ENCODE data around the gene ITIH4. TPM values are rescaled to one million over a fixed set of nuclear protein-coding genes. Genes with fewer than 3 reads are reported as not detected.

ITIH4 gene
- polyA plus RNA-seq, 2 donors: 2.5 to 6.7 TPM

DNA sequence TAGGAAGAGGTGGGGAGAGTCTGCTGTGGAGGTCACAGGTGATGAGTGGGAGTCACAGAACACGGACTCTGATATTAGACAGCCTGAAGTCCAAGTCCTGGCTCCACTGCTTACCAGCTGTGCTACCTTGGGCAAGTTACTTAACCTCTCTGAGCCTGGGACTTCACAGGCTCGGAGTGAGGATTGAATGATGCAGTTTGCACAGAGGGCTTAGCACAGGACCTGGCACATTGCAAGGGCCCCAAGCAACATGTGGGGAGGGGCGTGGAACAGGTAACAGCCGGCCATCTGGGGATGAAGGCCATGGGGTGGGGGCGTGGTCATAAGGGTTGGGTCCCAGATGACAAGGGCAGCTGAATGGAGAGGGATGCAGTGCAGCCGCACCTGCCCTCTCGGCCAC lies 40.1 kb downstream of the ITIH4 start:
- H3K9me3 ChIP-seq (ENCODE audit: control insufficient read depth in 2 of 2, insufficient read depth in 1 of 2, low read depth in 1 of 2, low read length in 1 of 2): no peaks in the 10 kb centered on the region
- H3K36me3 ChIP-seq (ENCODE audit: control insufficient read depth in 2 of 2, insufficient read depth in 2 of 2, low read length in 1 of 2): no peaks in the 10 kb centered on the region
- no peak overlapping the region for H3K27ac ChIP-seq (ENCODE audit: low read depth in 2 of 2, low read length in 1 of 2)
- H3K27me3 ChIP-seq (ENCODE audit: control insufficient read depth in 1 of 2, insufficient read depth in 2 of 2, low read length in 2 of 2): no peaks in the 10 kb centered on the region
- no peak overlapping the region for H3K4me3 ChIP-seq (ENCODE audit: low read depth in 1 of 2, low read length in 2 of 2)
- H3K4me1 ChIP-seq (ENCODE audit: control insufficient read depth in 2 of 2, insufficient read depth in 2 of 2, low read length in 1 of 2): peaks cover 0 to 5% of the 10 kb centered on the region in 2 donors
- WGBS, 2 donors: 70 to 85% methylated on average over 7 of the region's 7 CpGs

DNA sequence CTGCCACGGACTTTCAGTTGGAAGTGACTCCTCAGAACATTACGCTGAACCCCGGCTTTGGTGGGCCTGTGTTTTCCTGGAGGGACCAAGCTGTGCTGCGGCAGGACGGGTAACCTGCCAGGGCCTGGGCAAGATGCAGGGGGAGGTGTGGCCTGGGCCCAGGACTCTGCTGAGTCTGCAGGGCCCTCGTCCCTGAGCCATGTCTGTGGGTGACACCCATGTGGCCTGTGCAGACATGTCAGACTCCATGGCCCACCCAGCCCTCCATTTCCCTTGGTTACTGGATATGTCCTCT lies 40.8 kb downstream of the ITIH4 start:
- Histone ChIP-seq H3K4me3 (ENCODE audit: low read depth in 1 of 2, low read length in 2 of 2) (no peak overlapping the region), H3K36me3 (ENCODE audit: control insufficient read depth in 2 of 2, insufficient read depth in 2 of 2, low read length in 1 of 2) (no peaks in the 10 kb centered on the region), H3K27me3 (ENCODE audit: control insufficient read depth in 1 of 2, insufficient read depth in 2 of 2, low read length in 2 of 2) (no peaks in the 10 kb centered on the region), H3K9me3 (ENCODE audit: control insufficient read depth in 2 of 2, insufficient read depth in 1 of 2, low read depth in 1 of 2, low read length in 1 of 2) (no peaks in the 10 kb centered on the region), H3K4me1 (ENCODE audit: control insufficient read depth in 2 of 2, insufficient read depth in 2 of 2, low read length in 1 of 2) (peaks cover 0 to 5% of the 10 kb centered on the region in 2 donors), H3K27ac (ENCODE audit: low read depth in 2 of 2, low read length in 1 of 2) (no peak overlapping the region)
- WGBS, 2 donors: 66 to 84% methylated on average over 6 of the region's 6 CpGs

DNA sequence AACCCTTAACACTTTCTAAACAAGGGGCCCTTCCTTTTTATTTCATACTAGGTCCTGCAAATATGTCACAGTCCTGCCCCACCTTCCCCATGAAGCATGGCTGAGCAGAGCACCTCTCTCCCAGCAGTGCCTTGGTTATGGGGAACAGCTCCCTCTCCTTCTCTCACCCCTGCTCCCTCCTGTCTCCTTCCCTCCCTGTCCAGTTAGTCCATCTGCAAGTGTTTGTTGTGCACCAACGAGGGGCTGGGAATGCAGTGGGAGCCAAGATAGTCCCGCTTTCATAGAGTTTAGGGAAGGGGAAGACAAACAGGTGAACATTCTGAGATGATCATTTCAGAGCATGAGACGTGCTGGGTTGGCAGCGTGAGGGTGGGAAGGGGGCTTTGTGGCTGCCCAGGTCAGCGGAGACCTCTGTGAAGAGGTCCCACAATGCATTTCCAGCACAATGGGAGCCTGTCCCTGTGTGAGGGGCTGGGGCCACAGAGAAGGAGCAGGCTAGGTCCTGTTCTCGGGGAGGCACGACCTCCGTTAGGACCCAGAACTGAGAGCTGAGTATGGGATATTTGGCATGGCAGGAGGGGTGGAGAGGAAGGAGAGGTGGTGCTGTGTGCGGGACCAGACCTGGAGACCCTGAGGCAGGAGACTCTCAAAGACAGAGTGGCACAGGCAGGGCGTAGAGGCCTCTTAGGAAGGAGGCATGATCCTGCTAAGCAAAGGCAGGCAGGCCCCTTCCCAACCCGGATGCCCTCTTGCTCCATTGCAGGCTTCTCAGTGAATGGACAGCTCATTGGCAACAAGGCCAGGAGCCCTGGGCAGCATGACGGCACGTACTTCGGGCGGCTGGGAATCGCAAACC lies 41.4 kb downstream of the ITIH4 start:
- Histone ChIP-seq H3K36me3 (ENCODE audit: control insufficient read depth in 2 of 2, insufficient read depth in 2 of 2, low read length in 1 of 2) (no peaks in the 10 kb centered on the region), H3K9me3 (ENCODE audit: control insufficient read depth in 2 of 2, insufficient read depth in 1 of 2, low read depth in 1 of 2, low read length in 1 of 2) (no peaks in the 10 kb centered on the region), H3K27ac (ENCODE audit: low read depth in 2 of 2, low read length in 1 of 2) (no peak overlapping the region), H3K4me3 (ENCODE audit: low read depth in 1 of 2, low read length in 2 of 2) (no peak overlapping the region), H3K4me1 (ENCODE audit: control insufficient read depth in 2 of 2, insufficient read depth in 2 of 2, low read length in 1 of 2) (peaks cover 0 to 5% of the 10 kb centered on the region in 2 donors), H3K27me3 (ENCODE audit: control insufficient read depth in 1 of 2, insufficient read depth in 2 of 2, low read length in 2 of 2) (no peaks in the 10 kb centered on the region)
- 81 to 82% methylated on average over 16 of the region's 16 CpGs for WGBS, 2 donors

DNA sequence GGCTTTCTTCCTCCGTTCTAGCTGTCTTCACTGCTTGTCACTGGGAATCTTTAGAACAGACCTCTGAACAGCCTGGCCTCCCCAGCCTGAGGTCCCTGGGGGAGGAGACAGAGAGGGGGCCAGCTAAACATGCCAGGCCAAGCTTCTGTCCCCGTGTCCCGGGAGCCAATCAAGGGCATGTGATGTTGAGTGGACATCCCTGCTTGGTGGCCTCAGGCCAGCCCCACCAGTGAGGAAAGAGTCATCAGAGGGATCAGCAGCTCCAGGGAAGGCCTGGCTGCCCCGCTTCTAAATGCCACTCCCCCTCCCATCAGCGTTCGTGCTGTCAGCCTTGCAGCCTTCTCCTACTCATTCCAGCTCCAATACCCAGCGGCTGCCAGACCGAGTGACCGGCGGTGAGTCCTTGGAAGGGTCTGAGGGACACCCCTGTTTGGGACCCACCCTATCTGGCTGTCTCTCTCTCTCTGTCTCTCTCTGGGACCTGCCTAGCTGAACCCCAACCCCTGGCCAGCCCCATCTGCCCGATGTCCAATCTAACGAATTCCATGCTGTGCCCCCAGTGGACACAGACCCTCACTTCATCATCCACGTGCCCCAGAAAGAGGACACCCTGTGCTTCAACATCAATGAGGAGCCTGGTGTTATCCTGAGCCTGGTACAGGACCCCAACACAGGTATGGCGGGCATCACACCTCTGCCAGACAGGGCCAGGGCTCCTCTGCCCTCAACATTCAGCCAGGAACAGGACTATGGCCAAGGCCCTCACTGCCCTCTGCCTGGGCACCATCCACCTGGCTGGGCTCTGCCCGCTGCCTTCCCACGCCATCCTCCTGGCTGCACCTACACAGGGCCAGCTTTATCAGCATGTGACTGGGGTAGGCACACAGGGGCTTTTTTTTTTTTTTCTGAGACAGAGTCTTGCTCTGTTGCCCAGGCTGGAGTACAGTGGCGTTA lies 42.5 kb downstream of the ITIH4 start:
- Histone ChIP-seq H3K27me3 (ENCODE audit: control insufficient read depth in 1 of 2, insufficient read depth in 2 of 2, low read length in 2 of 2) (no peaks in the 10 kb centered on the region), H3K4me1 (ENCODE audit: control insufficient read depth in 2 of 2, insufficient read depth in 2 of 2, low read length in 1 of 2) (peaks cover 0 to 5% of the 10 kb centered on the region in 2 donors), H3K36me3 (ENCODE audit: control insufficient read depth in 2 of 2, insufficient read depth in 2 of 2, low read length in 1 of 2) (no peaks in the 10 kb centered on the region), H3K27ac (ENCODE audit: low read depth in 2 of 2, low read length in 1 of 2) (no peak overlapping the region), H3K4me3 (ENCODE audit: low read depth in 1 of 2, low read length in 2 of 2) (no peak overlapping the region), H3K9me3 (ENCODE audit: control insufficient read depth in 2 of 2, insufficient read depth in 1 of 2, low read depth in 1 of 2, low read length in 1 of 2) (no peaks in the 10 kb centered on the region)
- WGBS, 2 donors: 75% methylated on average over 17 of the region's 17 CpGs

DNA sequence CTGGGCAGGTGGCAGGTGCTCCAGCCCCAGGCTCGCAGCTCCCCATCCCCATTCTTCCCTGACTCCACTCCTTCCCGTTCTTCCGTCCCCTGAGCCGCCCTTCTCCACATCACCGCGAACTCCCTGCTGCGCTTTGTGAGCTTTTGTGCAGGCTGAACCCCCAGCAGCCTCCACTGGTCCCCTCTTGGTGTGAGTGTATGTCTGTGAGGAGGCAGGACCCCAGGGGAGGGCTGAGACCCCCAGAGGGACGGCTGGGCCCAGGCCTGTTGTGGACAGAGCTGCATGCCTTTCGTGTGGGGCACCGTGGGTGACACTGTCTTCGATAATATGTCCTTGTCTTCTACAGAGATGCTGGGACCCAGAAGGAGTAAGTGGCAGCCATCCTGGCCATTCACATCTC lies 43.2 kb downstream of the ITIH4 start:
- no peak overlapping the region for H3K4me3 ChIP-seq (ENCODE audit: low read depth in 1 of 2, low read length in 2 of 2)
- no peaks in the 10 kb centered on the region for H3K36me3 ChIP-seq (ENCODE audit: control insufficient read depth in 2 of 2, insufficient read depth in 2 of 2, low read length in 1 of 2)
- no peaks in the 10 kb centered on the region for H3K27me3 ChIP-seq (ENCODE audit: control insufficient read depth in 1 of 2, insufficient read depth in 2 of 2, low read length in 2 of 2)
- no peaks in the 10 kb centered on the region for H3K9me3 ChIP-seq (ENCODE audit: control insufficient read depth in 2 of 2, insufficient read depth in 1 of 2, low read depth in 1 of 2, low read length in 1 of 2)
- peaks cover 0 to 5% of the 10 kb centered on the region in 2 donors for H3K4me1 ChIP-seq (ENCODE audit: control insufficient read depth in 2 of 2, insufficient read depth in 2 of 2, low read length in 1 of 2)
- no peak overlapping the region for H3K27ac ChIP-seq (ENCODE audit: low read depth in 2 of 2, low read length in 1 of 2)
- 84 to 87% methylated on average over 11 of the region's 11 CpGs for WGBS, 2 donors

DNA sequence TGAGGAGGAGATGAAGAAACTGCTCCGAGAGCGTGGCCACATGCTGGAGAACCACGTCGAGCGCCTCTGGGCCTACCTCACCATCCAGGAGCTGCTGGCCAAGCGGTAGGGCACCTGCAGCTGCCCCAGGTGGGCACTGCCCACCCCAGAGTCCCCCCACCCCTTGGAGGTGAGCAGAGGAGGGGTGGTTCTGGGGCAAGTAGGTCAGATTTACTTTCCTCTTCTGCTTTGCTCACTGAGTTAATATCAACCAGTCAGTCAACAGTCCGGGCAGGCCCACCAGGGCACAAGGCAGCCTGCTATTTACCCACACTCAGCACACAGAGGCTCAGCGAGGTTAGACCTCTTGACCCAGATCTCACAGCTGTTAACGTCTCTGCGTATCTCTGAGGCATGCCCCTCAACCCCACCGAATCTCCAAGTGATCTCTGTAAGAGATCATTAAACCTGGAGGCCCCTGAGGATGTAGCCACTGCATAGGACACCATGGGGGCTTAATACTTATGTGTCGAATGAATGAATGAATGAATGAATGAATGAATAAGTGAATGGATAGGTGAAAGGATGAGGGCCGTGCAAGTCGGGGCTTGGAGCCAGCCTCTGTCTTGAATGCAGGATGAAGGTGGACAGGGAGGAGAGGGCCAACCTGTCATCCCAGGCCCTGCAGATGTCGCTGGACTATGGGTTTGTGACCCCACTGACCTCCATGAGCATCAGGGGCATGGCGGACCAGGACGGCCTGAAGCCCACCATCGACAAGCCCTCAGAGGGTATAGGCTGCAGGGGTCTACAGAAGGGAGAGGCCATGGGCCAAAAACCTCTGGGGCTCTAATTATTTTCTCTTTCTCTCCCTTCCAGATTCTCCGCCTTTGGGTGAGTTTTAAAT lies 43.9 kb downstream of the ITIH4 start:
- Histone ChIP-seq H3K9me3 (ENCODE audit: control insufficient read depth in 2 of 2, insufficient read depth in 1 of 2, low read depth in 1 of 2, low read length in 1 of 2) (no peaks in the 10 kb centered on the region), H3K27ac (ENCODE audit: low read depth in 2 of 2, low read length in 1 of 2) (no peak overlapping the region), H3K4me3 (ENCODE audit: low read depth in 1 of 2, low read length in 2 of 2) (no peak overlapping the region), H3K27me3 (ENCODE audit: control insufficient read depth in 1 of 2, insufficient read depth in 2 of 2, low read length in 2 of 2) (no peaks in the 10 kb centered on the region), H3K36me3 (ENCODE audit: control insufficient read depth in 2 of 2, insufficient read depth in 2 of 2, low read length in 1 of 2) (no peaks in the 10 kb centered on the region), H3K4me1 (ENCODE audit: control insufficient read depth in 2 of 2, insufficient read depth in 2 of 2, low read length in 1 of 2) (peaks cover 0 to 5% of the 10 kb centered on the region in 2 donors)
- 85 to 86% methylated on average over 19 of the region's 19 CpGs for WGBS, 2 donors

DNA sequence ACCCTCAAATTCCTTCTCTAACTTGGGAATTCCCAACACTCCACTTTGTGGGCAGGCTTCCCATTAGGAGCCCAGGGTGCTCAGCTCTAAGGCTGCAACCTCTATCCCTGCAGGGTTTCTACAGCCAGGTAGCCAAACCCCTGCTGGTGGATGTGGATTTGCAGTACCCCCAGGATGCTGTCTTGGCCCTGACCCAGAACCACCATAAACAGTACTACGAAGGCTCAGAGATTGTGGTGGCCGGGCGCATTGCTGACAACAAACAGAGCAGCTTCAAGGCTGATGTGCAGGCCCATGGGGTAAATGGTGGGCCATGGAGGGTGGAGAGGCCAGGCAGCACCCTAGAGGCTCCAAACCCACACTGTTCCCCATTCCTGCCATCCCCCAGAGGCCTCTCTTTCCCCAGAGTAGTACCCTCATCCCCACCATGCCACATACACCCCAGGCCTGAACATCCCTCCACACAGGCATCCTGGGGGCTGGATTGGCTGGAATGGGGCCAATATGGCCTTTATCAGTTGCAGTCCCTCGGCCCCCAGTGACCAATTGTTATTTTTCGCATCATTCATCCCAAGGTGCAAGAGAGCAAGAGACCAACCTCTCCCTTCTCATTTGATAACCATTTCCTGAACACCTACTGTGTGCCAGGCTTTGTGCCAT lies 45.4 kb downstream of the ITIH4 start:
- no peaks in the 10 kb centered on the region for H3K36me3 ChIP-seq (ENCODE audit: control insufficient read depth in 2 of 2, insufficient read depth in 2 of 2, low read length in 1 of 2)
- 88 to 90% methylated on average over 5 of the region's 5 CpGs for WGBS, 2 donors
- H3K9me3 ChIP-seq (ENCODE audit: control insufficient read depth in 2 of 2, insufficient read depth in 1 of 2, low read depth in 1 of 2, low read length in 1 of 2): no peaks in the 10 kb centered on the region
- peaks cover 0 to 5% of the 10 kb centered on the region in 2 donors for H3K4me1 ChIP-seq (ENCODE audit: control insufficient read depth in 2 of 2, insufficient read depth in 2 of 2, low read length in 1 of 2)
- no peaks in the 10 kb centered on the region for H3K27me3 ChIP-seq (ENCODE audit: control insufficient read depth in 1 of 2, insufficient read depth in 2 of 2, low read length in 2 of 2)
- no peak overlapping the region for H3K4me3 ChIP-seq (ENCODE audit: low read depth in 1 of 2, low read length in 2 of 2)
- H3K27ac ChIP-seq (ENCODE audit: low read depth in 2 of 2, low read length in 1 of 2): no peak overlapping the region

DNA sequence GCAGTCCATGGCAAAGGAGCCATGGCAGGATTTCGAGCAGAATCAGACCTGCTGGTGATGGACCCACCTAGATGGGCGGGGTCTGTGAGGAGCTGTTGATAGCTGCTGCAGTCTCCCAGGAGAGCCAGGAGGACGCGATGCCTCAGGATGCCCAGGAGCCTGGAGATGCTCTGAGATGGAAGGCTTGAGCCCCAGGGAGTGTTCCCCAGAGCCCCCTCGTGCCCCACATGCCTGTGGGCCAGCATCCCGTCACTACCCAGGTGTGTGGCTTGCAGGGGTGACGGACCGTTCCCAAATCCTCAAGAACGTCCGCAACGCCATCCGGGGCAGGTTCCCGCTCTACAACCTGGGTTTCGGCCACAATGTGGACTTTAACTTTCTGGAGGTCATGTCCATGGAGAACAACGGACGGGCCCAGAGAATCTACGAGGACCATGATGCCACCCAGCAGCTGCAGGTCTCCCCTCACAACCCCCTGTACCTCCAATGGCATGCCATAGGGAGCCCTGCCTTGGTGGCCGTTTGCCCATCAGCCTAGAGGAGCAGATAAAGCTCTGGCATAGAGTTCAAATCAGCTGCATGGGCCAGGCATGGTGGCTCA lies 46.4 kb downstream of the ITIH4 start:
- no peaks in the 10 kb centered on the region for H3K9me3 ChIP-seq (ENCODE audit: control insufficient read depth in 2 of 2, insufficient read depth in 1 of 2, low read depth in 1 of 2, low read length in 1 of 2)
- WGBS, 2 donors: 82 to 83% methylated on average over 18 of the region's 18 CpGs
- H3K4me1 ChIP-seq (ENCODE audit: control insufficient read depth in 2 of 2, insufficient read depth in 2 of 2, low read length in 1 of 2): no peaks in the 10 kb centered on the region
- no peaks in the 10 kb centered on the region for H3K36me3 ChIP-seq (ENCODE audit: control insufficient read depth in 2 of 2, insufficient read depth in 2 of 2, low read length in 1 of 2)
- no peaks in the 10 kb centered on the region for H3K27me3 ChIP-seq (ENCODE audit: control insufficient read depth in 1 of 2, insufficient read depth in 2 of 2, low read length in 2 of 2)
- no peak overlapping the region for H3K27ac ChIP-seq (ENCODE audit: low read depth in 2 of 2, low read length in 1 of 2)
- H3K4me3 ChIP-seq (ENCODE audit: low read depth in 1 of 2, low read length in 2 of 2): no peak overlapping the region

Data from esophagus (tissue), 2 donors.